Right lobe of liver (tissue), 4 donors: Measurements from ENCODE around the gene LRRC8B.

Source experiments
- POLR2A ChIP-seq: fragments of 450-650 bp; IDR thresholded peaks from one replicate; pipeline ENCODE4 v1.6.1; 2017; ENCODE audit warnings: antibody characterized with exemption, mild to moderate bottlenecking
- TF ChIP-seq, protein P1 (sequence below), 4 donors: fragments of 200-600 bp in 3 of 4; fragments of 450-650 bp in 1 of 4; IDR thresholded peaks; one replicate each; pipeline versions ENCODE4 v1.5.1 to v1.8.0; 2016 to 2022; ENCODE audit warnings: antibody characterized with exemption in 4 of 4, mild to moderate bottlenecking in 2 of 4
- donor health status: DM: no; HTN: no; CAD: no.
- donor health status: DM: no; HTN: no; CAD: no.
- donor health status: DM: no; HTN: yes; CAD: no.

DNA sequence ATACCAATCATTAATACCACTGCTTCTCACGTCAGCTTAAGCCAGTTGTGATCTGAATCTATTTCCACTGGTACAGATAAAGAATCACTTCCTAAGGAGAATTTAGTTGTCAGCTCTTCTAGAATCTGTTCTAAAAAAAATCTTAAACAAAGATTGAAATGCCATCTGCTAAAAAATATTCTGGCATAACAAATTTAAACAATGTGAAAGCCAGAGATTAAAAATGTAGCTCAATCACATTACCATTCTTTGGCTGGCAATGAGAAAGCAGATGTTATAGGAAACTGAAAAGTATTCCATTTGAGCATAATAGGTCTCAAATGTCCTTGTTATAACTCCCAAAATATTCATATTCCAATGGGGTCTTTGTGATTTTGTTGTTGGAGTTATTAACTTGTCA is 21.7 kb upstream of the LRRC8B start:
- TF ChIP-seq, protein P1, sequence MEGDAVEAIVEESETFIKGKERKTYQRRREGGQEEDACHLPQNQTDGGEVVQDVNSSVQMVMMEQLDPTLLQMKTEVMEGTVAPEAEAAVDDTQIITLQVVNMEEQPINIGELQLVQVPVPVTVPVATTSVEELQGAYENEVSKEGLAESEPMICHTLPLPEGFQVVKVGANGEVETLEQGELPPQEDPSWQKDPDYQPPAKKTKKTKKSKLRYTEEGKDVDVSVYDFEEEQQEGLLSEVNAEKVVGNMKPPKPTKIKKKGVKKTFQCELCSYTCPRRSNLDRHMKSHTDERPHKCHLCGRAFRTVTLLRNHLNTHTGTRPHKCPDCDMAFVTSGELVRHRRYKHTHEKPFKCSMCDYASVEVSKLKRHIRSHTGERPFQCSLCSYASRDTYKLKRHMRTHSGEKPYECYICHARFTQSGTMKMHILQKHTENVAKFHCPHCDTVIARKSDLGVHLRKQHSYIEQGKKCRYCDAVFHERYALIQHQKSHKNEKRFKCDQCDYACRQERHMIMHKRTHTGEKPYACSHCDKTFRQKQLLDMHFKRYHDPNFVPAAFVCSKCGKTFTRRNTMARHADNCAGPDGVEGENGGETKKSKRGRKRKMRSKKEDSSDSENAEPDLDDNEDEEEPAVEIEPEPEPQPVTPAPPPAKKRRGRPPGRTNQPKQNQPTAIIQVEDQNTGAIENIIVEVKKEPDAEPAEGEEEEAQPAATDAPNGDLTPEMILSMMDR (IDR thresholded peaks at IDR 0.05) = no peak
- no peak for TF ChIP-seq POLR2A
